Thyroid gland (tissue), 4 donors: ENCODE measurements around the gene NEBL.

Experiments
- CTCF ChIP-seq, 6 experiments: fragments of 200-600 bp in 3 of 6; fragments of 450-650 bp in 3 of 6; sonication (generic) in 3 of 6; IDR thresholded peaks; one replicate each; pipeline ENCODE4 v1.5.1; 2016 to 2019; ENCODE audit warnings: antibody characterized with exemption in 6 of 6, mild to moderate bottlenecking in 2 of 6, inconsistent platforms in 1 of 6, moderate library complexity in 1 of 6
- POLR2A ChIP-seq, 2 donors: fragments of 450-650 bp; IDR thresholded peaks; one replicate each; pipeline ENCODE4 v1.6.1; 2017; ENCODE audit warnings: antibody characterized with exemption in 2 of 2, mild to moderate bottlenecking in 2 of 2, moderate library complexity in 1 of 2

DNA sequence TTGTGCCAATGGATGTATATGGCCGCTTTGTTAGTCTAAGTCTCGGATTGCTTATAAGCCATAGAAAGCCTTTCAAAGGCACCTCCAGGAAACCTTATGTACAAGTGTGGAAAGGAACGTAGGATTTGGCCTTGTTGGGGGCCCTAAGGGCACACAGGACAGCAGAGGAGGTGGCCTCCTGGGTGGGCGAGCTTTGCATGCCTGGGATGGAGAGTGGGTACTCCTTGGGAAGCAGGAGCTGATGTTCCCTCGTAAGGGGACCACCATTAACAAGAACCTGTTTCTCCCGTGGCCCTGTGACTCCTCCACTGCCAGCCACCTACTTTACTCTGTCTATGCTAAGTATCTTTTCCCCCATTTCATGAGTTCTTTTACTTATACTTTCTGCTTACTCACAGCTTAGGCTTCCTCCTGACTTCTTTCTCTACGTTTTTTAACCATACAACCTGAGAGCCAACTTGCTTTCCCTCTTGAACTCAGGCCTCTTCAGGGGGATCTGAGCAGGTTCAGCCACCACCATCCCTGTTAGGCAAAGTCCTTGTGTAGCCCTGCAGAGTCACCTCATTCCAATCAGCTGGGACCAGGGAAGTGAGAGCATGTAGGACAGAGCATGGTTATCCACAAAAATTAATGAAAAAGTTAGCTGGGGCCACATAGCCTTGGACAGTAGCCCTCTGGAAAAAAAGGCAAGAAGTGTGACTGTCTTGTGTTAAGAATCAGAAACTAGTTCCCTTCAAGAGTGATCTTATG is 118.9 kb downstream of the NEBL start:
- TF ChIP-seq CTCF (IDR thresholded peaks at IDR 0.05) (no peak), POLR2A (IDR thresholded peaks at IDR 0.05) (no peak)
